8988T (cell line): Measurements from ENCODE around the gene DOCK8.

Experiments
- DNase-seq: peaks from one replicate; pipeline ENCODE4 v3.0.0; 2011

Gene DOCK8

GRCh38 chr9:318646-319045, 104.0 kb downstream of the DOCK8 start:
- DNase-seq: no peak

DNA sequence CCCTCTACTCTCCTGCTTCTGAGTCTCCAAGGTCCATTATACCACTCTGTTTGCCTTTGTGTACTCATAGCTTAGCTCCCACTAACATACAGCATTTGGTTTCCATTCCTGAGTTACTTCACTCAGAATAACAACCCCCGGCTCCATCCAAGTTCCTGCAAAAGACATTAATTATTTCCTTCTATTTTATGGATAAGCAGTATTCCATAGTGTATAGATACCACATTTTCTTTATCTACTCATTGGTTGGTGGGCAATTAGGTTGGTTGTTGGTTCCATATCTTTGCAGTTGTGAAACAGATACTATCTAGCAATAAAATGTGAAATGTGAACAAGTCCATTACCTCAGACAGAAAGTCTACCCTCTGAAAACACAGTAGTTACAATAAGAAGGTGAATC, 110.3 kb downstream of the DOCK8 start:
- DNase-seq: no peak

GRCh38 chr9:326667-327066, 112.0 kb downstream of the DOCK8 start:
- no peak for DNase-seq

DNA sequence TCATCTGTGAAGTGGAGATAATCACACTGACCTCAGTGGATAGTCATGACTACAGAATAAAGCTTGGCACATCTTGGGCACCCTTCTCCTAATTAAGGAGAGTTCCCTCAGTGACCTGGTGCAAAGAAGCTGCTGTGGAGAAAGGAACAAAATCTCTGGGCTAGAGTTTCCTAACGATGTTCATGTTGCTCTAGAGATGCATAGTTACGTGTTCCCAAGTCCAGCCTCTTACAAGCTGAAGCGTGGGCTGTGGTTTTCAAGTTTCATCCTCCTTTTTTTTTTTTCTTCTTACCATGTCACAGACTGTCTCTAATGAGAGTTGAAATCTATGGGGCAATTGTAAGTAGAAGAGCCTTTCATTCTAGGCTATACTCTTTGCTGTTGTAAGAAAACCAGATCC, 113.8 kb downstream of the DOCK8 start:
- no peak for DNase-seq

DNA sequence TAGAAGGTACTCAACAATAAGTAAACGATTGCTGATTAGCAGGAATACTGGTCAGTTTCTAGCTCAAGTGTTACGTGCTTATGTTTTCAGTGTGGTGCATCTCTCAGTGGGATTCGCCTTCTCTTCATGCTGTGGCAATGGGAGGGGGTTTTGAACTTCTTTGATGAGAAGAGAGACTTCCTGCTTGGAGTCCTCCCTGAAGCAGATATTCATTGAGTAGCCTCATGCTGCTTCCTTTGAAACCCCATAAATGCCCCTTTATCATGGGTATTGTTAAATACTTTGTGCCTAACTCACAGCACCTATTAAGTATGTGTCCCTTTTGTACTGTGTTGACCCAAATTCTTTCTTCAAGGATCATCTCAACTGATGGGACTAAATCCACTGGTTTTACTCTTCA, 116.5 kb downstream of the DOCK8 start:
- no peak for DNase-seq

DNA sequence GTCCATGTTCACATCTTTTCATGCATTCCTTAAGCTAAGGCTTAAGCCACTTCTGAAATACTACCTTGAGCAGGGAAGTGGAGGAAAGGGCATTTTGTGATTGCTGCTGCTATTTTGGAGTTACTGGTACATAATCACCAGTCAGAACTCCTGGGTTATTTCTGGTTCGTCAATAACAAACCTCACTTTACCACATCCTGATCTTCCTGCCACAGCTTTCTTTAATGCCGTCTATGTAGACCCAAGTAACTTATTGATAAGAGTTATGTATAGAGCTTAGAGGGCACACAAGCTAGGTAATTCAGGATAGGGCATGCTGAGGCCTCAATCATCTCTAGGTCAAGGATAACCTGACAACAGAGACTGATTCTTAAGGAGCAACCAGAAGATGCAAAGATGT, 120.7 kb downstream of the DOCK8 start:
- DNase-seq: no peak

- no peak for DNase-seq
Observed at GRCh38 chr9:336039-336438, 121.4 kb downstream of the DOCK8 start.

- no peak for DNase-seq
Observed at GRCh38 chr9:338602-339001, 123.9 kb downstream of the DOCK8 start.

- DNase-seq: no peak
Observed at GRCh38 chr9:341634-342421, 127.2 kb downstream of the DOCK8 start.

DNA sequence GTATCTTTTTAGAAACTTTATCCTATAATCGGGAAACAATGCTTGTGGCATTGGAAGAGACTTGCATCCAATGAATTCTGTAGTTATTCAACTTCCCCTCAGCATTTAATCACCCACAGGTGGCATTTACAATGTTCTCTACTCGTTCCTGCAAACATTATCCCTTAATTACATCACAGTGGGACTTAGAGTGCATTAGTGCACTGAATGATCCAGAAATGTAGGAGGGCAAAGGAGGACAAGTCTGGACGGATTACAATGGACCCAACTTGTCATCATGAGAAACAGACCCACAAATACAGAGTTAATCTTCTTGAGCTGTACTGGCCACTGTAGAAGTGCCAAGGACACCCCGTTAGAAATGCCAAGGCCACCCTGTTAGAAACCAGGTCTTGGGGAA, 129.1 kb downstream of the DOCK8 start:
- no peak for DNase-seq

GRCh38 chr9:346111-346571, 131.5 kb downstream of the DOCK8 start:
- DNase-seq: no peak

- DNase-seq: no peak
Observed at GRCh38 chr9:347667-348292, 133.1 kb downstream of the DOCK8 start.

GRCh38 chr9:350384-350783, 135.7 kb downstream of the DOCK8 start:
- DNase-seq: no peak

GRCh38 chr9:351916-352315, 137.3 kb downstream of the DOCK8 start:
- no peak for DNase-seq

DNA sequence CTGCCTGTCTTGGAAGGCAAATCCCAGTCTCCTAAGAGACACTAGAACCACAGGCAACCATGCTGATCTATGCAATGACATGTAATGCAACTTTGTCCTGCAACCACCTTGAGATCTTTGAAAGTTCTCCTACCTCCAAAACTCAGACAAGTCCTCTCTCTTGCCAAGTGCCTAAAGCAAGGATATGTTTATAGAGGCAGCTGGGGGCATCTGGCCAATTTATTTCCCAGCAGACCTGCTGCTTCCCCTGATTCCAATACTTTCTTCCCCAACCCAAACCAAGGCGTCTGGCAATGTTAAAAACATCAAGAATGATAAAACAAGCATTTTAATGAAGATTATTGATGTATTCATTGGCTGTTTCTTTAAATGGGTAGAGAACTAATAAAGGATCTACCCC, 138.4 kb downstream of the DOCK8 start:
- DNase-seq: no peak

DNA sequence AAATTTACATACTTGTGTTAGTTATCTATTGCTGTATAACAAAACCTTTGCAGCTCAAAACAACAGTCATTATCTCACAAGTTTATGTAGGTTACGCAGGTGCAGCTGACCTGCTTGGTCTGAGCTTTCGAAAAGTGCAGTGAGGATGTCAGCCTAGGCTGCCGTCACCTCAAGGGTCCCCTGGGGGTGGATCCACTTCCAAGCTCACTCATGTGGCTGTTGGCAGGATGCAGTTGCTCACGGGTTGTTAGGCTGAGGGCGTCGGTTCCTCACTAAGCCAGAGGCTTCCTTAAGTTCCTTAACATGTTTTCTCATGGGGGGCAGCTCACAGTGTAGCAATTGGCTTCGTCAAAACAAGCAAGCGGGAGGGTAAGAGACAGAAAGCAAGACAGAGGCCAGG, 139.8 kb downstream of the DOCK8 start:
- DNase-seq: no peak

DNA sequence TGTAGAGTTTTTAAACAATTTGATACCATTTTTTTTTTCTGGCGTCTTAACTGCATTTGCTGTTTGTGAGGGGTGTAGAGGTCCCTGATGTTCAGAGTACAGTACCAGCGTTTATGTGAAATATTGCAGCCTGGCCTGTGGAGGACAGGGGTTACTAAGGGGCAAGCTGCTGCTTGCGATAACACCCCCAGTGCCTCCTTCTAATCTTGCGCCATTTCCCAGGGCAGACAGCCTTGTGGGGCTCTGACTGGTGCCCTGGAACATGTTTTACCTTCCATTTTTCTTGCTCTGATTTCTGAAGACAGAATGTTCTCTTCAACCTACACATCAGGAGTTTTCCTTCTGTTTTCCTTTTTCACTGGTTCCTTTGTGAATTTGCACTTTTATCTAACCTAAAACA, 142.9 kb downstream of the DOCK8 start:
- no peak for DNase-seq

GRCh38 chr9:362561-363273, 148.1 kb downstream of the DOCK8 start:
- DNase-seq: no peak

GRCh38 chr9:363274-363612, 148.6 kb downstream of the DOCK8 start:
- DNase-seq: no peak

GRCh38 chr9:365436-365835, 150.8 kb downstream of the DOCK8 start:
- DNase-seq: no peak

DNA sequence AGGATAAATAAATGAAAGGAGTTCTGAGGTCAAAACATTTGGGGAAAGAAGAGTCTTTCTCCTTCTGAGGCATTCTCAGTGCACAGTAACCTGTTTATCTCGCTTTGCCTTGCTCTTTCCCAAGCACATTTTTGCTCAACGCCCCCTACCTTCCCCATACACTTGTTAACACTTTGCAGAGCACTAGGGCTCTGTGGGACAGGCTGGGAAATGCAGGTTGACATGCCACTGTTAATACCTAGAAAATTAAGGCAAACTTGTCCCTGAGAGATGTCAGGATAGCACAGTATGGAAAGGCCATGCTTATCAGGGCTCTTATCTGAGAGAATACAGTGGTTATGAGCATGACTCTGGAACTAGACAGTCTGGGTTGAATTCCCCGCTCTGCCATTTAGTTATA, 152.0 kb downstream of the DOCK8 start:
- no peak for DNase-seq

DNA sequence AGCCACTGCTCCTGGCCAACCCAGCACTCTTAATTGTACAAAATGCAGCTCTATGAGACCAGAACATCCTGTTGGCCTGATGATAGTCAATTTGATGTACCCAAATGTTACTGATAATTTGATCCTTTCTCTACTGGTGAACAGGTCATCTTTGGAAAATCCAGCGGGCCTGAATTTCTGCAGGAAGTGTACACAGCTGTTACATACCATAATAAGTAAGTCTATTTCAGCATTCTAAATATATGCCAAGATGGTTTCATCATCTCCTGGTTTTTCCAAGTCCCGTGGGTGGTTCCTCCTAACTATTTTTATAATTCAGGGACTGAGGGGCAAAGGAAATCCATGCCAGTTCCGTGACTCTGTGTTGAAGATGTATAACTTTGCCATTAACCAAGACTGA, 155.4 kb downstream of the DOCK8 start:
- no peak for DNase-seq

- no peak for DNase-seq
Observed at GRCh38 chr9:371349-371748, 156.7 kb downstream of the DOCK8 start.

GRCh38 chr9:372128-372527, 157.5 kb downstream of the DOCK8 start:
- DNase-seq: no peak
